HUES6 (cell line): Measurements from ENCODE around the gene TMEM238L.

Experiments
- H3K27ac ChIP-seq: 2 replicates; pipeline ENCODE4 v1.7.0; 2013; ENCODE audit warnings: low read depth, mild to moderate bottlenecking, low read length, inconsistent platforms
- H3K27me3 ChIP-seq: 2 replicates; pipeline ENCODE4 v1.6.1; 2013; ENCODE audit warnings: low read length; ENCODE audit not compliant: control insufficient read depth, insufficient read depth
- H3K36me3 ChIP-seq: 2 replicates; pipeline ENCODE4 v1.6.1; 2013; ENCODE audit warnings: low read length; ENCODE audit not compliant: control insufficient read depth, insufficient read depth
- H3K4me1 ChIP-seq: 2 replicates; pipeline ENCODE4 v1.6.1; 2013; ENCODE audit warnings: low read length; ENCODE audit not compliant: control insufficient read depth, insufficient read depth
- H3K4me3 ChIP-seq: 2 replicates; pipeline ENCODE4 v1.5.1; 2013; ENCODE audit warnings: low read depth, low read length
- H3K9ac ChIP-seq: one replicate; pipeline ENCODE4 v1.6.1; 2013; ENCODE audit warnings: mild to moderate bottlenecking, low read length
- H3K9me3 ChIP-seq: 2 replicates; pipeline ENCODE4 v1.6.1; 2013; ENCODE audit warnings: low read depth, low read length; ENCODE audit not compliant: control insufficient read depth, insufficient read depth

TMEM238L gene

DNA sequence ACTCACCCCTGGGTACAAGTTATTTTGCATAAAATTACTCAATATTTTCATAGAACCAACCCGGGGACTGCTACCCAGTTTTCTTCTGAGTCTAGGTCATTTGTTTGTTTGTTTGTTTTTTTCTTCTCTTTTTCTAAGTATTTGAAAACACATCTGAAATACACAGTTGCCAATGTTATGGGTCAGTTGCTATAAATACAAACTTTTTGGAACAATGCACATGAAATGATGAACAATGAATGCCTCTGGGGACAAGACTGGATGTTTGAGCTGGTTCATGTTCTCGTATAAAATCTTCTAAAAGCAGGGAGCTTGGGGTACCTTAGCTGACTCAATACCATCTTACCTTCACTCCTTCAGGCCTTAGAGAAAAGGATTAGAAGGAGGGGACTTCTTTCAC, 30.5 kb downstream of the TMEM238L start:
- Histone ChIP-seq H3K9ac (no peak overlapping the region), H3K27ac (no peak overlapping the region), H3K4me3 (no peak overlapping the region), H3K9me3 (peaks cover 8% of the 10 kb centered on the region; the same call in 1 of the 2 replicates), H3K4me1 (peaks cover 8% of the 10 kb centered on the region; the same call in 1 of the 2 replicates), H3K27me3 (no peaks in the 10 kb centered on the region), H3K36me3 (no peaks in the 10 kb centered on the region)

DNA sequence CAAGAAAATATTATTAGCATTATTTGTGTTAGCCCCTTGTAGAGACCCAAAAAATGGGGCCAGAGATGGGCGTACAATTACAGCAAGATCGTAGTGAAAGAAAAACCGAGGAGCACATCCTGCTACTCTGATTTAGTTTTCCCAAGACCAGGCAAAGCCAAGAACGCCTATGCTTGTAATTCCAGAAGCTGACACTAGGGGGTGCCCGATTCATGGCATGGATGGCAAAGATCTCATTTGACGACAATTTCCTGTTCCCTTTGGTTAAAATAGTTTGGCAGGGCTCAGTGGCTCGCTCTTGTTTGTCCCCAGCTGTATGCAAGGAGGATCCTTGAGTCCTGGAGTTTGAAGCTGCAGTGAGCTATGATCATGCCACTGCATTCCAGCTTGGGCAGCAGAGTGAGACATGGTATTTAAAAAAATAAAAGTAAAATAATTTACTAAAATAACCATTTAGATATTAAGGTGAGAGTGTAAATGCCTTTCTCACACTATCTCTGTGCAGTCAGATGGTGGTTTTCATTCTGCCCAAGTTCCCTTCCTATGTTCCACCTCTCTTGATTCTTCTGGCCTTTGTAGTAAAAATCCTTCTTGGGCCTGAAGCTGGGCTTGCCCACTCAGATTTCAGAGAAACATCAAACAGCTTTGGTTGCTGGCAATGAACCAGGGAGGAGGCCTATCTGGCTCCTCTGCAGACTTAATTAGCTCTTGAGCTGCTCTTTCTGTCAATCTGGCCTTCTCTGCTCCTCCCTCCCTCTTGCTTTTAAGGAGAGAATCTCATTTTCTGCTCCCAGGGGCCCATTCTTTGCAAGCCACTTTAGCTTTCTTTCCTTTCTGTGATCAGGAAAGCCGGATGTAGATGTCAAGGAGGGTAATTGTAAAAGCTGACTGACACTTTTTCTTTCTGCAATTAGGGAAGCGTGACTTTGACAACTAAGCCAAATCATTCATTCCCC, 31.2 kb downstream of the TMEM238L start:
- H3K27ac ChIP-seq = no peak overlapping the region
- no peak overlapping the region for H3K4me3 ChIP-seq
- no peaks in the 10 kb centered on the region for H3K27me3 ChIP-seq
- H3K4me1 ChIP-seq = peaks cover 8% of the 10 kb centered on the region; the same call in 1 of the 2 replicates
- no peak overlapping the region for H3K9ac ChIP-seq
- peaks cover 8% of the 10 kb centered on the region; the same call in 1 of the 2 replicates for H3K9me3 ChIP-seq
- H3K36me3 ChIP-seq = no peaks in the 10 kb centered on the region

DNA sequence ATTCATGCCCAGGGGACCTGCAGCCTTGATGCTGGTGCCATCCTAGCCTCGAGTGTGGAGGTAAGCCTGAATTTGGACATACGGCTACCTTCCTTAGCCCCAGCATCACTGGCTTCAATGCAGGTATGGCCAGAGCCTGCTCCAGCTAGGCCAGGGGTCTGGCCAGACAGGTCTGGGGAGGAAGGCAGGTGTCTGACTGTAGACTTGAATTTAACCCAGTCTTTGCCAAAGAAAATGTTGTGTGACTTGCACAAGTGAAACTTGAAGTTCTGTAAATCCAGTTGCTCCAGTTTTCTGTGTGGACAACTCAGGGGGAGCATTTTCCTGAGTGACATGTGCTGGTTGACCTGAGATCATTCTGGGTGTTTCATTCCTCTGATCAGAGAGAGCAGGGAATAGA, 32.8 kb downstream of the TMEM238L start:
- no peaks in the 10 kb centered on the region for H3K27me3 ChIP-seq
- H3K9ac ChIP-seq = no peak overlapping the region
- peaks cover 8% of the 10 kb centered on the region; the same call in 1 of the 2 replicates for H3K4me1 ChIP-seq
- no peak overlapping the region for H3K4me3 ChIP-seq
- no peak overlapping the region for H3K27ac ChIP-seq
- peaks cover 8% of the 10 kb centered on the region; the same call in 1 of the 2 replicates for H3K9me3 ChIP-seq
- no peaks in the 10 kb centered on the region for H3K36me3 ChIP-seq

DNA sequence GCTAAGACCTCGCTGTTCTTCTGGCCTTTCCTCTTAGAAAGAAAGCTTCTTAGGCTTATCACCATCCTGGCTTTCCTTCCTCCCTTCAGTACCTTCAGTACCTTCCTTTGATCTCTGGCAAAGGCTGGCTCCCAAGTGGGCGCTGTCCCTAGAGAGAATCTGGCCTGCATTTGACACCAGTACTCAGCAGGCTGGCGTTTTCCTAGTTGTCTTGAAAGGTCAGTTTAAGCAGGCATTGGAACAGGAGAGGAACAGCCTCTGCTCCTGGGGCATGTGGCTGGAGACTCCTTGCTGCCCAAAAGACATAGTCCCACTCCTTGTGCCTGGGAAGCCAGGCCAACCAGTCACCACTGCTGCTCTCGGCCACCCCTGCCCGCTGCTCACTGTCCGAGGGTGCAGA, 34.1 kb downstream of the TMEM238L start:
- H3K4me1 ChIP-seq = peaks cover 8% of the 10 kb centered on the region; the same call in 1 of the 2 replicates
- no peaks in the 10 kb centered on the region for H3K27me3 ChIP-seq
- no peak overlapping the region for H3K27ac ChIP-seq
- H3K36me3 ChIP-seq = no peaks in the 10 kb centered on the region
- no peak overlapping the region for H3K4me3 ChIP-seq
- peaks cover 2% of the 10 kb centered on the region; the same call in 1 of the 2 replicates for H3K9me3 ChIP-seq
- no peak overlapping the region for H3K9ac ChIP-seq

GRCh38 chr17:10768750-10769251, 35.1 kb downstream of the TMEM238L start:
- peaks cover 2% of the 10 kb centered on the region; the same call in 1 of the 2 replicates for H3K9me3 ChIP-seq
- no peak overlapping the region for H3K27ac ChIP-seq
- no peak overlapping the region for H3K9ac ChIP-seq
- no peaks in the 10 kb centered on the region for H3K36me3 ChIP-seq
- H3K4me1 ChIP-seq = peaks cover 8% of the 10 kb centered on the region; the same call in 1 of the 2 replicates
- H3K27me3 ChIP-seq = no peaks in the 10 kb centered on the region
- no peak overlapping the region for H3K4me3 ChIP-seq

GRCh38 chr17:10767232-10767631, 36.7 kb downstream of the TMEM238L start:
- Histone ChIP-seq H3K36me3 (no peaks in the 10 kb centered on the region), H3K9ac (no peak overlapping the region), H3K27me3 (no peaks in the 10 kb centered on the region), H3K4me1 (no peaks in the 10 kb centered on the region), H3K4me3 (no peak overlapping the region), H3K9me3 (peaks cover 2% of the 10 kb centered on the region; the same call in 1 of the 2 replicates), H3K27ac (no peak overlapping the region)

DNA sequence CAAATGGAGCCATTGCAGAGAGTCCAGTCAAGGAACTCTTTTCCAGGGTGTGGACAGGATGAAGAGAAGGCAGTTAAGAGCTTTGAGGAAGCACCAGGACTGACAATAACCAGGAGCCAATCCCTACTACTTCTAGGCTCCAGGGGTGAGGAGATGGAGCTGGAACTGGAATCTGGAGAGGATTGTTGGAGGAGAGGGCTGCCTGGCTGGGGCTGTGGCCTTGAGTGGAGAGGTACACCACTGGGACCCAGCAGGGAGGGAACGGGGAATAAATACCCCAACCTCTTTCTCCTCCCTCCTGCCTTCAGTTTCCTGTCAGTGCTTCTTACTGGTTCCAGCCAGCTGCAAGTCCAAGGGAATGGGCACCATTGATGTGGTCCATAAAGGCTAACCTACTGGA, 41.9 kb downstream of the TMEM238L start:
- H3K27ac ChIP-seq = no peak overlapping the region
- H3K4me1 ChIP-seq = peaks cover 9% of the 10 kb centered on the region
- no peak overlapping the region for H3K4me3 ChIP-seq
- no peaks in the 10 kb centered on the region for H3K36me3 ChIP-seq
- H3K27me3 ChIP-seq = no peaks in the 10 kb centered on the region
- no peak overlapping the region for H3K9ac ChIP-seq
- H3K9me3 ChIP-seq = no peaks in the 10 kb centered on the region

GRCh38 chr17:10761281-10761680, 42.6 kb downstream of the TMEM238L start:
- peaks cover 16% of the 10 kb centered on the region for H3K4me1 ChIP-seq
- no peaks in the 10 kb centered on the region for H3K36me3 ChIP-seq
- H3K9me3 ChIP-seq = no peaks in the 10 kb centered on the region
- H3K4me3 ChIP-seq = no peak overlapping the region
- no peaks in the 10 kb centered on the region for H3K27me3 ChIP-seq
- no peak overlapping the region for H3K9ac ChIP-seq
- no peak overlapping the region for H3K27ac ChIP-seq

DNA sequence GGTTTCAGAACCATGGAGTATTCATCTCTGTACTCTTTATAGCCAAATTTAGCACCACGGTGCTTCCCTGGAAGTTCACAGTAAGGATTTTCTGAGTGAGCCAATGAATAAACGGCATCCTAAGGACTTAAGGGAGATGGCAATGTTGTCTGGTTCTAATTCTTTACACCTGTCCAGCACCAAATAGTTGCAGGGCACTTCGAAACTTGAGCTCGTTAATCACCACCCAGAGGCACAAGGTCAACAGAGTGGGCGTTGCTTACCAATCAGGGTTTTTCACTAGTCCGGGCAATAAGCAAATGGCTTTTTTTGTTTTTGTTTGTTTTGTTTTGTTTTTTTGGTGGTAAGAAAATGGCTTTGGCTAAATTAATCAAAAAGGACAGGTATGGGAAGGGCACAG, 45.8 kb downstream of the TMEM238L start:
- no peaks in the 10 kb centered on the region for H3K27me3 ChIP-seq

DNA sequence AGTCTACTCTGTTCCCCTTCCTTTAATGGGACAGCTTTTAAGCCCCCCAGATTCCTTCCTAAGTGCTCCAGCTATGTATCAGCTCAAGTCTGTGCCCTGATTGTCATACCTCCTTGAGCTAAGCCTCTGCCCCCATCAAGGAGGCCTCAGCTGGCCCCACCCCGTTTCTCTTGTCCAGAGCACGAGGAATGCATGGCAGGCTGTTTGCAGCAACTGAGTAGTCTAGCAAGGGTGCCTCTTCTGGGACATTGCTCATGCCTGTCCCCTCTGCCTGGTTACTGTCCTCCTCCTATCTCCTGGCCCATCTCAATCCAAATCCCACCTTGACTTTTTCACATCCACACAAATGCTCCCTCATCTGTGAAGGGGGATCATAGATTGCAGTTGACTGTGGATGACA, 46.3 kb downstream of the TMEM238L start:
- Histone ChIP-seq H3K36me3 (no peaks in the 10 kb centered on the region), H3K27me3 (no peaks in the 10 kb centered on the region), H3K4me1 (peaks cover 32% of the 10 kb centered on the region), H3K9me3 (no peaks in the 10 kb centered on the region), H3K4me3 (no peak overlapping the region), H3K9ac (no peak overlapping the region), H3K27ac (no peak overlapping the region)

More for the DNA sequence above, 45.8 kb downstream of the TMEM238L start:
- Histone ChIP-seq H3K9me3 (no peaks in the 10 kb centered on the region), H3K36me3 (no peaks in the 10 kb centered on the region), H3K9ac (no peak overlapping the region), H3K4me1 (peaks cover 32% of the 10 kb centered on the region), H3K27ac (no peak overlapping the region), H3K4me3 (no peak overlapping the region)

DNA sequence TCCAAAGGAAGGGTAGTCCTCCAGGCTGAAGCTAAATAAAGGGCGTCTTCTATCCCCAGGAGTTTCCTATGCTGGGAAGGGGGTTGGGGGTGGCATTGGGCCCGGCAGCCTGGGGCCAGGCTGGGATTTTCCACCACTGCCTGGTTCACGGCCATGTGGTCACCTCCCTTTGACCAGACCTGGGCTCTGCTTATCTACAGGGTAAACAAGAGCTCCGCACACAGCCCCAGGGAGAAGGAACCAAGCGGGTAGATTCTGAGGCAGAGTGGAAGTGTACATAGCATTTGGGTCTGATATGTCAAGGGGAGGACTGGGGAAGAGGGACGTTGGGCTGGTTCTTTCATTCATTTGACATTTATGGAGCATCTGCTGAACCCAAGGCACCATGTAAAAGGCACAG, 46.8 kb downstream of the TMEM238L start:
- H3K27ac ChIP-seq = no peak overlapping the region
- no peaks in the 10 kb centered on the region for H3K9me3 ChIP-seq
- peaks cover 32% of the 10 kb centered on the region for H3K4me1 ChIP-seq
- H3K4me3 ChIP-seq = no peak overlapping the region
- no peak overlapping the region for H3K9ac ChIP-seq
- no peaks in the 10 kb centered on the region for H3K36me3 ChIP-seq
- no peaks in the 10 kb centered on the region for H3K27me3 ChIP-seq
